ENCODE data around the gene CYTH1.

The CYTH1 gene

DNA sequence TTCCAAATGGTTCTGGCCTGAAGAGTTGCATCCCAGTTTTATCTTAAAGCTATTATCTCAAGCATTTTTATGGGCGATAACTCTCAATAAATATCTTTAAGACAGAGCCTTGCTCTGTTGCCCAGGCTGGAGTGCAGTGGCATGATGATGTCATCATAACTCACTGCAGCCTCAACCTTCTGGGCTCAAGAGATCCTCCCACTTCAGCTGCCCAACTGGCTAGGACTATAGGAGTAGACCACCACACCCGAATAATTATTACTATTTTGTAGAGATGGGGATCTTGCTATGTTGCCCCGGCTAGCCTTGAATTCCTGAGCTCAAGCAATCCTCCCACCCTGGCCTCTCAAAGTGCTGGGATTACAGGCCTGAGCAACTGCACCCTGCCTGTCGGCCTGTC lies 26.1 kb upstream of the CYTH1 start:
- Histone ChIP-seq H3K27ac (peak overlapping the region in 1 of 21 experiments; percentile 35), H3K4me3 (no peak overlapping the region)

DNA sequence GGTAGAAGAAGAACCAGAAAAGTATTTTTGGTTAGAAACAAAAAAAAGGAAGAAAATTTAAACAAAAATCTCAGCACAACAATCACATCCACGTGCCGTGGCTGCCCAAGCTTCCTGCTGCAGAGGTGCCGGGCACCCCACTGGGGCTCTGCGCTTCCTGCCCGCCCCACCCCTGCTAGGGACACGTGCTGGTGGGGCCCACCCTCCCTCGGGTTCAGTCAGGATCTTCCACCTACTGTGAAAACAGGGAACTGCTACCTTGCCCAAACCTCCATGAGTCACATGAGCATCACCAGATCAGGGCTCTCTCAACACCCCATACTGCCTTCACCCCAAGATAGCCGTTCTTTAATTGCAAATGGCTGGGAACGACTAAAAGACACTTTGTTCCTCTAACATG lies 24.4 kb upstream of the CYTH1 start:
- peak overlapping the region in 6 of 21 experiments; percentile 27 to 74 (median 52) for H3K27ac ChIP-seq
- no peak overlapping the region for H3K4me3 ChIP-seq

DNA sequence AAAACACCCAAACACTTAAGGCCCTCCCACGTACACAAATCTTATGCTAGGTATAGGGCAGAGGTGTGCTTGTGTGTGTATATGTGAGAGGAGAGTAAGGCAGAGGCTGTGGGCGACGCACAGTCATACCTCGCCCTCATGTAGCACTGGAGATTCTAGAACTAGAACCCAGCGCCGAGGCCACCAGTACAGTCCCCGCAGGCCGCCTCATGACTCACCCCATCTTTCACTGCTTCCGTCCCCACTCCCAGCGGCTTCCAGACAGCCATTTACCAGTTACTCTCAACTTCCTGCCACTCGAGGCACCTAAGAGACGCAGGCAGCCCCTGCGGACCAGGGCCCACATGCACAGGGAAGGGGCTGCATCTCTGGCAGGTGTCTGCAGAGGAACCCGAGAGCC lies 23.2 kb upstream of the CYTH1 start:
- Histone ChIP-seq H3K4me3 (no peak overlapping the region), H3K27ac (peak overlapping the region in 14 of 21 experiments; percentile 12 to 74 (median 48))

DNA sequence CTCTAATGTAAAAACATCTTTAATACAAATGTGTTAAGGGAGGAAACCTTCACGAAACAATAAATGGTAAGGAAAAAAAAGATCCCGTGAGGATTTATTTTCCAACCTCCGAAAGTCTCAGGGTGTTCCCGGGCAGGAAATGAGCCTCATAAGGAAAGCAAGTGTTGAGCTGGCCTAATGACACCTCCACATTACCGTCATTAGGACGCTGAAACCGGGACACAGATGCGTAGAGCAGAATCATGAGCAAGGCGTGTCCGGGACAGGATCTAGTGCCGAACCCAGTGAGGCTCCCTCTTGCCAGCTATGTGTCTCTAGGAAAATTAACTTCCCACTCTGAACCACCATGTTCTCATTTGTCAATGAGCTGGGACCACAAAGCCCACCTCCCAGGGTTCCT lies 22.7 kb upstream of the CYTH1 start:
- Histone ChIP-seq H3K4me3 (no peak overlapping the region), H3K27ac (peak overlapping the region in 14 of 21 experiments; percentile 12 to 74 (median 46))

DNA sequence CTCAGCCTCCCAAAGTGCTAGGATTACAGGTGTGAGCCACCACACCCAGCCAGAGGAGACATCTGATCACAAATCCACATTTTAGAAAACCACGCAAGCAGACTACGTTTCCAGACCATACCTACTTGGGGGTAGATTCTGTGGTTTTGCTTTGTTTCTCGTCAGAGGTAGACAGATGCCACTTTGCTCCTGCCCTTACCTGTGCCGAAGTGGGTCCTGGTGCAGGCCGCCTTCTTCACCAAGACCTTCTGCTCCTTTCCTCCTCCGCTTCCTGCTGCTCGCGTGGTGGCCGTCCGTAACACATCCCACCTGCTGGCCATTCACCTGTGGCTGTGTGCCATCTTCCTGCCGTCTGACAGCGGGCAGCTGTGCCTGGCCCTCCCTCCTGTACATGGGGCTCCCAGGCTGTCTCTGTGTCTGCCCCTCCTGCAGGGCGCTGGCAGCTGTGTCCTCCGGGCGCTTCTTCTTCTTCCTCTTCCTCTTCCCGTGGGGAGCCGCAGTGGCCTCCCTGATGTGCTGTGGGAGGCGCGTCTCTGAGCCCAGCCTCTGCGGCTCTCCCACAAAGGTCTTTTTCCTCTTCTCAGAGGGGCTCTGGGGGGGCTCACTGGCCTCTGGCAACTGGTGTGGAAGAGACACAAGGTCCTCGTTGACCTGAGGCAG lies 21.2 kb upstream of the CYTH1 start:
- H3K27ac ChIP-seq = peak overlapping the region in 9 of 21 experiments; percentile 1 to 66 (median 25)
- H3K4me3 ChIP-seq = no peak overlapping the region

DNA sequence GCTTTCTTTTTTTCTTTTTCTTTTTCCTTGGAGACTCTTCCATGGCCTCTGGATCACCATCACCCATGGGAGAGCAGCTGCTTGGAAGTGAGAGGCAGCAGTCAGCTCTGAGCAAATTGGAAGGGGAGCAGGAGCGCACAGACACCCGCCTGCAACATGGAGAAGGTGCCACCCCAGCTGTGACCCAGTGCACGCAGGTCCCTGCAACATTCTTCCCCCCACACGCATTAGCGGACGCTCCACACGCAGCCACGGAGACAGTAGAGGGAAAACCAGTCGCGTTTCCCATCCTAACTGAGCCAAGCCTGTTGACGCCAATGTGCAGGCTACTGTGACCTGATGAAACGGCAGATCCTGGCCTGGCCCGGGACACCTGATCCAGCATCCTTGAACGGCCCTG lies 20.4 kb upstream of the CYTH1 start:
- peak overlapping the region in 1 of 21 experiments; percentile 41 for H3K27ac ChIP-seq
- no peak overlapping the region for H3K4me3 ChIP-seq

DNA sequence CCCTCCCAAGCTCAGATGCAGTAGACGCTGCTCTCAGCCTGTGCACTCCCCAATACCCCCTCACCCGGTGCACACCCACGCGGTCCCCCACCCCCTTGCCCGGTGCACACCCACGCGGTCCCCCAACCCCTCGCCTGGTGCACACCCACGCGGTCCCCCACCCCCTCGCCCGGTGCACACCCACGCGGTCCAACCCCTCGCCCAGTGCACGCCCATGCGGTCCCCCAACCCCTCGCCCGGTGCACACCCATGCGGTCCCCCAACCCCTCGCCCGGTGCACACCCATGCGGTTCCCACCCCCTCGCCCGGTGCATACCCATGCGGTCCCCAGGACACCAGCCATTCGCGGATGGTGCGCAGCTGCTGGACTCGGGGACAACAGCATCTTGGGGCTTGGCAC lies 19.9 kb upstream of the CYTH1 start:
- H3K27ac ChIP-seq = peak overlapping the region in 1 of 21 experiments; percentile 41
- H3K4me3 ChIP-seq = no peak overlapping the region

DNA sequence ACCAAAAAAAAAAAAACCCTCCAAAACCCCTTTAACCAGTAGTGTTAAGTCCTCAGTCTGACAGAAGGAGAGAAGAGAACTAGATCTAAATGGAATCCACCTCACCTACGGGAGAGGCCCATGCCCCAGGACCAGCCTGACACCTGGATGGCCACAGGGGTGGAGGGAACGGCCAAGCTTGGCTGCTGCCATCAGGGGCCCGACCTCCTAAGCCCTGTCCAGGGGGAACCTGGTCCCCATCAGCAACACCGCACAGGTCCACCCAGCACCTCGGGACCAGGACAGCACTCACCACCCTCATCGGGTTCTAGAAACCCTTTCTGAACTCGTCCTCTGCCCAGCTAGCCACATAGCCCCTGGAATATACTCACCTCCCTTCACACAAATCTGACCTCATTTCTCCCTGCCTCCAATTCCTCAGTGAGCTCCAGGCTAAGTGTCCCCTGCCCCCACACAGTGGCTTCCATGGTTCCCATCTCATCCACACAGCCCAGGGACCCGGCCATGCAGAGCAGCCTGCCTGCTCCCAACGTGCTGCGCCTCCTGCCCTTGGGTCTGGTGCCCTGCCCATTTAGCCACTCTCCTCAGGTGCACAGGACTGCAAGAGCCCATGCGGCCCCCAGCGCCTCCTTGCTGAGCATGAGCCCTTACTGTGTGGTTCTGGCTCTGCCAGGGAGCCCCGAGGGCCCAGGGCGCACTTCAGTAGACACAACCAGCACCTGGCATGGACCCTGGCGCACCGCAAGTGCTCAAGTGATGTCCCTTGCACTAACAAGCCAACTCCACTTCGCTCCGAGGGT lies 18.3 kb upstream of the CYTH1 start:
- Histone ChIP-seq H3K4me3 (no peak overlapping the region), H3K27ac (peak overlapping the region in 1 of 21 experiments; percentile 65)

DNA sequence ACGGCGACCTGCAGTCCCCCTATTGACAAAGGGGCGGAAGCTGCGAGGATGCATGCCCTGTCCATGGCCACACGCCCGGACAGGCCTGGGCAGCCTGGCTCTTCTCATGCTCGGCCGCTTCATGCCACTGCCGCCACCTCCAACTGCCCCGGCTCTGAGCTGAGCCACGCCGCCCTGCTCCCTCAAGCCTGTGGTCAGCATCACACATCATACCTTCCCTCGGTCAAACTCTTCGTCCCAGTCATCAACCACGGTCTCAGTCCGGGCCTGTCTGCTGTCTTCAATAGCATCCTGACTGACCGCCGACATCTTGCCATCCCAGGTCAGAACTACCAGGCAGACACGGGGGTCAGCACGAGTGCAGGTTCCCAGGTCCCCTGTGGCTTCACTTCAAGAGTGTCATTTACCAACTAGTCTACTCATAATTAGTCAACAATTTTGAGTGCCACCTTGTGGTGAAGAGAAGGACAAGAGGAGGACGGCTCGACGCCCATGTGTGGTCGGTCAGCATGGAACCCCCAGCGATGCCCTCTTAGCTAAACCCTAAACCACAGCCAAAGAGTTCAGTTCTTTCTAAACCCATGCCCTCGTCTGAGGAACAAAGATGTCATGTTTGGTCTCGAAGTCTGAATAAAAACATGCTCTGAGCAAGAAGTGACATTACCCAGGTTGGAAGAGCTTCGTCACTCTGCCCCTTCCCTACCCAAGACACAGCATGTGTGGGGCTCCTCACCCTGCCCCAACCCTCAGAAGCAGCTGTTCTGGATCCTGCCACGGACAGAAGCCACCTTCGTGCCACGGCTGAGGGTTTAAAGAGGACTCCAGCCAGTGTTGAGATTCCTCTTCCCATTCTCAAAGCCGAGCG lies 16.9 kb upstream of the CYTH1 start:
- Histone ChIP-seq H3K27ac (peak overlapping the region in 7 of 21 experiments; percentile 10 to 65 (median 41)), H3K4me3 (no peak overlapping the region)

DNA sequence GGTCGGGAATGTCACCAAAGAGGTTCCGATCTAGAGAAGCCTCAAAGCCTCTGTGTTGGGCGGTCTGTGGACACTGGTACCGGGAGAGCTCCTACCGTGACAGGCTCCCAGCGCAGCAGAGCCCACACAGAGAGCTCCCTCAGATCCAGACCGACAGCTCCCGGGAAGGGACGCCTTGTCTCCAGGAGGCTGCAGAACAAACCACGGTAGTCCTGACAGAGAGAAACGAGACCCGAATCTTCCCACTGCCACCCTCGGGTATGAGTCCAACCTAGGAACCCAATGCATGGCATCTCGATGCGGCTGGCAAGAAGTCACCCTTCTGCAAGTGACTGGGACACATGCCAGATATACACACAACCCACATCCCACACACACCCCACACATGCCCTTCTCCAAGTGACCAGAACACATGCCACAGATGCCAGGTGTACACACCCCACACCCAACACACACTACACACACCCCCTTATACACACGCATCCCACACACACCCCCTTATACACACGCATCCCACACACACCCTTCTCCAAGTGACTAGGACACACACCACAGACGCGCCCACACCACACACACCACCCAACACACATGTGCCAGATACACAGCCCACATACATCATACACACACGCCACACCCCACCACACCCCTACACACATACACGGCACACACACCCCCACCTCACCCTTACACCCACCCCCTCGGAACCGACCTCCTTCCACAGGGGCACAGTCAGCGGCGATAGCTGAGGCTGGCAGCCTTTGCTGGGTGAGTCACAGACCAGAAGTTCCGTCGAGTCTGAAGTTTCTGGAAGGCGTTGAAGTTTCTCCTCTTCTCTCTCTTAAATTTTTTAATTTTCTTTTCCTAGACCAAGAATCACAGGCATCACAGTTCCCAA lies 15.9 kb upstream of the CYTH1 start:
- H3K27ac ChIP-seq = peak overlapping the region in 5 of 21 experiments; percentile 10 to 55 (median 22)

DNA sequence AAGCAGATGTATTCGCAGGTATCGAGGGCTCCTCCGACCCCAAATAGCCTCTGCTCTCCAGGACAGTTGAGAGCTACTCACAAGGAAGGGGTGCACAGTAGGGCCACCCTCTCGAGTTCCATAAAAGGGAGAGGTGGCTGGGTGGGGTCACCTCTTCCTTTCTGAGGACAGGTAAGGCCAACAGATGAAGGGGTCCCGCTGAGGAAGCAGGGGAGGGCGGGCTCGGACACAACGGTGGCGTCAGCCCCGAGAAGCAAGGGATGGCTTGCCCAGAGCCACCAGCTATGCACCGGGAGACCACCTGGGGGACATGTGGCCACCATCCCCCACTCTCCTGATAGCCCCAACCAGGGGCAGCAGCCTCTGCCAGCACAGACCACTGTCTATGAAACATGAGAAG lies 15.1 kb upstream of the CYTH1 start:
- no peak overlapping the region for H3K4me3 ChIP-seq
- H3K27ac ChIP-seq = peak overlapping the region in 2 of 21 experiments; percentile 11 to 20

More for the DNA sequence above, 15.9 kb upstream of the CYTH1 start:
- H3K4me3 ChIP-seq = no peak overlapping the region

DNA sequence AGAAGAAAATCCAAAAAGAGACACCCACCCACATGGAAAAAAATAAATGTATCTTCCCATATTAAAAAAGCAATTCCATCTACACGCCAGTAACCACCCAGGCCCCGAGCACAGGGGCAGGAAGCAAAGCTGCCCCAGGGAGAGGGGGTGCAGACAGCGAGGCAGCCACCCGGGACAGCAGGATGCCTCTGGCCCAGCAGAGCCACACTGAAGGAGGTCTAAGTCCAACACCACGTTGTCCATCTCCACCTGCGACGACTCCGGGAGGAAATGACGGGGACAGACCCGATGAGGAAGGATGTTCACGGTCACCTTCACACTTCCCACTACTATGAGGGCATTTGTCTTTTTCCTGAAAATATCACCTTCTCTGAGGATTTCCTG lies 14.4 kb upstream of the CYTH1 start:
- H3K4me3 ChIP-seq = no peak overlapping the region
- H3K27ac ChIP-seq = no peak overlapping the region

DNA sequence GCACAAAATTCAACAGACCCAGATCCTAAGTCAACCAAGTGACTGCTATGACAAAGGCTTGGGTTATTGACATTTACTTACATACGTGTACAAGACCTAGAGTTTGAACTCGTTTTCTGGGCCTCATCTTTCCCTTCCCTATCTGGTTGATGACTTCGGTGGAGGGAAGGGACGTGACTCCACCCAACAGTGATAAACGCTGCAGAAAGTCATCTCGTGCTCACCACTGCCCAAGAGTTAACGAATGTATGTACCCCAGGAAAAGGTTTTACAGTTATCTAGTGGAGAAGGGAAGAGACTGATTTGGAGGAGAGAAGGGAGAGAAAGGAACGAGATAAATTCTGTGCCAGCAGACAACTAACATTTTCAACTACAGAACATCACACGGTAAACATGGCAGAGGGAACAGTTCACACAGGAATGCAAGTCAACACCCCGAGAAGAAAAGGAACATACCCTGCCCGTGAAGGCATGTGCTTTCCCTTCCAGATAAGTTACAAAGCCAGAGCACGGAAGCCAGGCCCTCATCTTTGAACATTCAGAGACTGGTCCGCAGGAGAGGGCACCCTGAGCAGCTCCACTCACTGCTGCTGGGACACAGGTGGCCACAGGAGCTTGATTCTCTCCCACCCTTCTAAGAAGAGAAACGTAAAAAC lies 13.9 kb upstream of the CYTH1 start:
- H3K4me3 ChIP-seq = no peak overlapping the region
- H3K27ac ChIP-seq = no peak overlapping the region

DNA sequence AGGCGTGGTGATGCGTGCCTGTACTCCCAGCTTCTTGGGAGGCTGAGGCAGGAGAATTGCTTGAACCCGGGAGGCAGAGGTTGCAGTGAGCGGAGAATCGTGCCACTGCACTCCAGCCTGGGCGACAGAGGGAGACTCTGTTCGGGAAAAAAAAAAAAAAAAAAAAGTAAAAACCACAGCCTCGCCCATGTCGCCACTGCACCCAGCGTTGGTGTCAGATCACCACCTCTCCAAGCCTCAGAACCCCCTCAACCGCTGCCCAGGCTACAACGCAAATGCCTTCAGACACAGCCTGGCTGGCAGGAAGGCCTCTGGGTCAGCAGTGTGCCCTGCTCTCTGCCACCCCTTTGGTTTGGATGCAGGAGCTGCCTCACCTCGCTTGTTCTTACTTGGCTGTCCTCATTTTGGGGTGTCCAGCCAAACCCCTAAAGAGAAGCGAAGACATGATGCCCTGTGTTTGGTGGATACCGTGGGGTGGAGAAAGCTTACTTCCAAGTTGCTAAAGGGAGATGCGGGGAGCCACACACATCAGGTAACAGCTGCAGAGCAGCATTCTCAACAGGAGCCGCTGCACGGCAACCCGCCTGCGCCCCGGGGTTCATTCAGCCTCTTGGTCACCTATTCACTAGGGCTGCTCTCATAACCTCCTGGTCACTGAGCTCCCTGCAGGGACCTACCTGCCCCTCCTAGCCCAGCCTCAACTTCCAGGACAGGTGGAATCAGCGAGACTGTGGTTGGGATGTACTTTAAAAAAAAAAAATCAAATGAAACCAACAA lies 13.0 kb upstream of the CYTH1 start:
- Histone ChIP-seq H3K4me3 (no peak overlapping the region), H3K27ac (no peak overlapping the region)

DNA sequence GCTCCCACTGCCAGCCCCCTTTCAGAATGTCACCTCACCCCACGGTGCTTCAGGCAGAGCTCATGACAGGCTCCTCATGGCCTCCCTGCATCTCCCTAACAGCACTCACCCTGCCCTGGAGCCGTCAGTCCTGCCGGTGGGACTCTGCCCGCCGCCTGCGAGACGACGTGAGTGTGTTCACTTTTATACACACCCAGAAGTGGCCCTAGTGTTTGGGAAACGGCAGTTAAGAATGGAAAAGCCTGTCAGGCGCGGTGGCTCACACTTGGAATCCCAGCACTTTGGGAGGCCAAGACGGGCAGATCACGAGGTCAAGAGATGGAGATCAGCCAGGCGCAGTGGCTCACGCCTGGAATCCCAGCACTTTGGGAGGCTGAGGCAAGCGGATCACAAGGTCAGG lies 12.3 kb upstream of the CYTH1 start:
- no peak overlapping the region for H3K4me3 ChIP-seq
- H3K27ac ChIP-seq = no peak overlapping the region

DNA sequence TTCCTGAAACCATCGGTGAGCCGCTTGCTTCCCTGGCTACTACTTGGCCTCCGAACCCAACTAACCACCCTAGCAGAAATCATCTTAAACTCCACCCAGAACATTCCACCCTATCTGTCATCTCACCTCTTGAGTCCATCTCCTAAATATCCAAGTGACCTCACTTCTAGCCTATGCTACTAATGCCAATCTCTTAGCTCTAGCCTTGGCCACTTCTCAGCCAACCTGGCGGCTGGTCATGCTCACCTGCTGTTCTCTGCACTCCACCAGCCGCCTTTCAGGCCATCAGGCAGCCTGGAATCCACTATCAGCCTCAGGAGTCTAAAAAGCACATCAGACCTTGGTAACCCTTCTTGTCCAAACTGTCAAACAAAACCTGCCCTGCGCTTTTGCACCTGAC lies 11.9 kb upstream of the CYTH1 start:
- no peak overlapping the region for H3K27ac ChIP-seq
- H3K4me3 ChIP-seq = no peak overlapping the region

DNA sequence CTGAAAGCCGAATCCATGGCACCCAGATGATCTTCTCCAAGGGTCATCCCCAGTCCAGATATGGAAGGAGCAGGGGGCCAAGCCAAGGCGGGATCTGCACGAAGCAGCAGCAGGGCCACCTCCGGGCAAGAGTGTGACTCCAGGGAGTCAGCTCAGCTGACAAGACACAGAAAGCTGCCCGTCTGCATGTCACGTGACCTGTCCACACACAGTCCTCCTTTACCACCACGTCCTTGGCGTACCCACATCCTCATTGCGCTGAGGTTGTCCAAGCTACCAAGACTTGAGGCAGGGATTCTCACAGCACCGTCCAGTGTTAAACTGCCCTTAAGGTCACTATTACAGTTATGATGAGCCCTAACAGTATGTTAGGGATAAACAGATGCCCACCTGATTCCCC lies 11.3 kb upstream of the CYTH1 start:
- Histone ChIP-seq H3K27ac (peak overlapping the region in 1 of 21 experiments; percentile 20), H3K4me3 (no peak overlapping the region)

All from skin epidermis (tissue), 12 donors.